HepG2 (cell line): ENCODE data around the gene ZNF581. TPM values are rescaled to one million over a fixed set of nuclear protein-coding genes. Genes with fewer than 3 reads are reported as not detected.

ENCODE experiments used
- ADNP ChIP-seq: sonication (generic); formaldehyde crosslinking; IDR thresholded peaks from 2 replicates; pipeline ENCODE4 v1.4.0; 2020; ENCODE audit warnings: missing genetic modification reagents
- CREBL2 ChIP-seq: sonication (generic); formaldehyde crosslinking; IDR thresholded peaks from 2 replicates; pipeline ENCODE4 v1.8.1; 2023; ENCODE audit warnings: missing genetic modification reagents, mild to moderate bottlenecking, borderline replicate concordance
- GMEB1 ChIP-seq: sonication (generic); formaldehyde crosslinking; IDR thresholded peaks from 2 replicates; pipeline ENCODE4 v1.5.1; 2020; ENCODE audit warnings: missing genetic modification reagents, mild to moderate bottlenecking, borderline replicate concordance
- KDM5A ChIP-seq: fragments of 200-600 bp; sonication (generic); IDR thresholded peaks from 2 replicates; pipeline ENCODE4 v1.7.0; 2018; ENCODE audit warnings: antibody characterized with exemption, mild to moderate bottlenecking, low read length, borderline replicate concordance
- NFIC ChIP-seq: IDR thresholded peaks from 2 replicates; pipeline ENCODE4 v1.6.1; 2012; ENCODE audit warnings: mild to moderate bottlenecking, low read length, inconsistent platforms
- NKX3-1 ChIP-seq: sonication (generic); formaldehyde crosslinking; IDR thresholded peaks from 2 replicates; pipeline ENCODE4 v1.5.0; 2020; ENCODE audit warnings: missing genetic modification reagents
- NR2F2 ChIP-seq: IDR thresholded peaks from 2 replicates; pipeline ENCODE4 v1.6.1; 2012; ENCODE audit warnings: low read depth, inconsistent platforms, borderline replicate concordance
- PCBP1 ChIP-seq: fragments of 200-400 bp; formaldehyde crosslinking; IDR thresholded peaks from 2 replicates; pipeline ENCODE4 v1.6.1; 2017; ENCODE audit warnings: mild to moderate bottlenecking, low read depth, low read length, borderline replicate concordance
- PITX1 ChIP-seq: sonication (generic); formaldehyde crosslinking; IDR thresholded peaks from 2 replicates; pipeline ENCODE4 v1.5.1; 2020; ENCODE audit warnings: mild to moderate bottlenecking, missing genetic modification reagents
- REXO4 ChIP-seq: sonication (generic); formaldehyde crosslinking; IDR thresholded peaks from 2 replicates; pipeline ENCODE4 v1.8.0; 2022; ENCODE audit warnings: missing genetic modification reagents, mild to moderate bottlenecking, borderline replicate concordance
- SIN3A ChIP-seq: IDR thresholded peaks from 2 replicates; pipeline ENCODE4 v1.6.1; 2011; ENCODE audit warnings: low read depth, mild to moderate bottlenecking, control low read depth, low read length, borderline replicate concordance
- SNAPC4 ChIP-seq: sonication (generic); formaldehyde crosslinking; IDR thresholded peaks from 2 replicates; pipeline ENCODE4 v1.4.0; 2020; ENCODE audit warnings: mild to moderate bottlenecking, missing genetic modification reagents
- ZBTB46 ChIP-seq: sonication (generic); formaldehyde crosslinking; IDR thresholded peaks from 2 replicates; pipeline ENCODE4 v1.4.0; 2020; ENCODE audit warnings: mild to moderate bottlenecking, missing genetic modification reagents, borderline replicate concordance
- ZGPAT ChIP-seq: IDR thresholded peaks from 2 replicates; pipeline ENCODE4 v1.6.1; 2016; ENCODE audit warnings: mild to moderate bottlenecking
- ZNF274 ChIP-seq: sonication (generic); formaldehyde crosslinking; IDR thresholded peaks from 2 replicates; pipeline ENCODE4 v1.5.1; 2020; ENCODE audit warnings: mild to moderate bottlenecking, missing genetic modification reagents
- ZNF3 ChIP-seq: IDR thresholded peaks from 2 replicates; pipeline ENCODE4 v1.7.0; 2017; ENCODE audit warnings: inconsistent platforms
- ZNF34 ChIP-seq: sonication (generic); formaldehyde crosslinking; IDR thresholded peaks from 2 replicates; pipeline ENCODE4 v1.4.0; 2020; ENCODE audit warnings: mild to moderate bottlenecking, missing genetic modification reagents, borderline replicate concordance
- ZNF496 ChIP-seq: sonication (generic); formaldehyde crosslinking; IDR thresholded peaks from 2 replicates; pipeline ENCODE4 v1.8.1; 2023; ENCODE audit warnings: mild to moderate bottlenecking, moderate library complexity, missing genetic modification reagents; ENCODE audit not compliant: insufficient replicate concordance
- ZNF563 ChIP-seq: sonication (generic); formaldehyde crosslinking; IDR thresholded peaks from 2 replicates; pipeline ENCODE4 v1.8.0; 2022; ENCODE audit warnings: mild to moderate bottlenecking, moderate library complexity, missing genetic modification reagents
- ZNF567 ChIP-seq: sonication (generic); formaldehyde crosslinking; IDR thresholded peaks from 2 replicates; pipeline ENCODE4 v1.8.1; 2023; ENCODE audit warnings: mild to moderate bottlenecking, missing genetic modification reagents, borderline replicate concordance
- ZNF619 ChIP-seq: sonication (generic); formaldehyde crosslinking; IDR thresholded peaks from 2 replicates; pipeline ENCODE4 v1.4.0; 2020; ENCODE audit warnings: mild to moderate bottlenecking, missing genetic modification reagents
- polyA plus RNA-seq, 8 experiments: library from polyadenylated mRNA; depleted of rRNA in 3 of 8; stranded (reverse) in 7 of 8; unstranded in 1 of 8; fragments of >200 nt; fragmentation: Illumina TruSeq in 4 of 8; extraction: Trizol in 4 of 8; gene quantifications; 2 replicates each; pipeline versions ENCODE4 v1.2.1 to v1.2.3, GENCODE V29; 2011 to 2016; ENCODE audit warnings: low read depth in 4 of 8, missing spikeins in 1 of 8, mixed read lengths in 1 of 8; ENCODE audit not compliant: insufficient read depth in 1 of 8
- total RNA-seq, 5 experiments: library from RNA; depleted of rRNA; stranded (reverse); fragments of >200 nt; fragmentation: Illumina TruSeq; extraction: Trizol; gene quantifications; 2 replicates each; pipeline ENCODE4 v1.2.3, GENCODE V29; 2016; ENCODE audit warnings: low read depth in 1 of 5

ZNF581 gene
- total and polyA plus RNA-seq, 2 of the 13 experiments (the other 11 are each of a cell fraction or from before 2014, with no cell fraction given) = 19.6 to 49.5 TPM

GRCh38 chr19:55605207-55605636, 38.2 kb upstream of the ZNF581 start (continued):
- TF ChIP-seq GMEB1 (CRISPR knock-in tag) (peak; percentile 54; the same call in 1 of the 2 replicates), SIN3A (0 out of 2 replicates have a peak, but pooled peaks have one; percentile 0), ZNF563 (CRISPR knock-in tag) (no peak), ADNP (CRISPR knock-in tag) (no peak), ZGPAT (CRISPR knock-in tag) (no peak), NKX3-1 (no peak), ZNF619 (CRISPR knock-in tag) (no peak), ZNF496 (CRISPR knock-in tag) (no peak), ZNF3 (CRISPR knock-in tag) (no peak), REXO4 (CRISPR knock-in tag) (no peak), PCBP1 (no peak), NFIC (no peak), KDM5A (no peak), ZNF34 (CRISPR knock-in tag) (no peak), PITX1 (CRISPR knock-in tag) (no peak), NR2F2 (no peak), ZBTB46 (CRISPR knock-in tag) (no peak), ZNF567 (CRISPR knock-in tag) (no peak), SNAPC4 (CRISPR knock-in tag) (no peak), ZNF274 (CRISPR knock-in tag) (no peak), CREBL2 (no peak)
